Prostate gland (tissue), 2 donors: ENCODE measurements around the gene GPRIN2. TPM values are rescaled to one million over a fixed set of nuclear protein-coding genes. Genes with fewer than 3 reads are reported as not detected.
A peak's percentile ranks its signal among the peaks of the same experiment; 100 is the strongest.

Experiments
- DNase-seq: peaks from one replicate; pipeline ENCODE4 v3.0.0-alpha.2; 2019; ENCODE audit warnings: low spot score
- H3K27ac ChIP-seq, 2 donors: fragments of 200-600 bp; sonication (generic); 2 replicates each; pipeline ENCODE4 v1.5.1; 2017 to 2019
- H3K27me3 ChIP-seq: fragments of 200-600 bp; sonication (generic); replicated peaks from 2 replicates; pipeline ENCODE4 v1.5.1; 2019; ENCODE audit not compliant: insufficient read depth
- H3K36me3 ChIP-seq, 2 donors: fragments of 200-600 bp; sonication (generic); 1 replicate in 1 of 2; 2 replicates in 1 of 2; pipeline versions ENCODE4 v1.5.1 to v1.8.1; 2017 to 2019
- H3K4me1 ChIP-seq: fragments of 200-600 bp; sonication (generic); replicated peaks from 2 replicates; pipeline ENCODE4 v1.5.1; 2019
- H3K4me3 ChIP-seq, 2 donors: fragments of 200-600 bp; sonication (generic); 2 replicates each; pipeline ENCODE4 v1.5.1; 2017 to 2019
- H3K9me3 ChIP-seq: fragments of 200-600 bp; sonication (generic); 2 replicates; pipeline ENCODE4 v1.5.1; 2017
- CTCF ChIP-seq, 4 experiments: fragments of 200-600 bp in 2 of 4; fragments of 450-650 bp in 2 of 4; sonication (generic) in 2 of 4; IDR thresholded peaks; 1 replicate in 3 of 4; 2 replicates in 1 of 4; pipeline ENCODE4 v1.5.1; 2016 to 2019; ENCODE audit warnings: antibody characterized with exemption in 4 of 4, mild to moderate bottlenecking in 2 of 4, moderate library complexity in 2 of 4
- POLR2A ChIP-seq: fragments of 450-650 bp; IDR thresholded peaks from one replicate; pipeline ENCODE4 v1.6.1; 2016; ENCODE audit warnings: antibody characterized with exemption, mild to moderate bottlenecking
- POLR2AphosphoS5 ChIP-seq: sonication (generic); formaldehyde crosslinking; IDR thresholded peaks from one replicate; pipeline ENCODE4 v1.6.1; 2017; ENCODE audit warnings: antibody characterized with exemption
- WGBS: methylation state at CpG from one replicate; pipeline ENCODE4 v1.1.5; 2018; 5-methylcytosine and 5-hydroxymethylcytosine counted together
- intact Hi-C: fragments of 100-400 bp; cut with DNase I; formaldehyde crosslinking; loops from one replicate; pipeline ENCODE4 v1.14.2; 2022
- total RNA-seq, 2 donors: library from RNA; depleted of rRNA; stranded (reverse); fragments of >200 nt; gene quantifications; one replicate each; pipeline ENCODE4 v1.1.0, GENCODE V29; 2016

The GPRIN2 gene
- total RNA-seq, 2 donors from 2014 or later: 4.3 to 16.9 TPM

DNA sequence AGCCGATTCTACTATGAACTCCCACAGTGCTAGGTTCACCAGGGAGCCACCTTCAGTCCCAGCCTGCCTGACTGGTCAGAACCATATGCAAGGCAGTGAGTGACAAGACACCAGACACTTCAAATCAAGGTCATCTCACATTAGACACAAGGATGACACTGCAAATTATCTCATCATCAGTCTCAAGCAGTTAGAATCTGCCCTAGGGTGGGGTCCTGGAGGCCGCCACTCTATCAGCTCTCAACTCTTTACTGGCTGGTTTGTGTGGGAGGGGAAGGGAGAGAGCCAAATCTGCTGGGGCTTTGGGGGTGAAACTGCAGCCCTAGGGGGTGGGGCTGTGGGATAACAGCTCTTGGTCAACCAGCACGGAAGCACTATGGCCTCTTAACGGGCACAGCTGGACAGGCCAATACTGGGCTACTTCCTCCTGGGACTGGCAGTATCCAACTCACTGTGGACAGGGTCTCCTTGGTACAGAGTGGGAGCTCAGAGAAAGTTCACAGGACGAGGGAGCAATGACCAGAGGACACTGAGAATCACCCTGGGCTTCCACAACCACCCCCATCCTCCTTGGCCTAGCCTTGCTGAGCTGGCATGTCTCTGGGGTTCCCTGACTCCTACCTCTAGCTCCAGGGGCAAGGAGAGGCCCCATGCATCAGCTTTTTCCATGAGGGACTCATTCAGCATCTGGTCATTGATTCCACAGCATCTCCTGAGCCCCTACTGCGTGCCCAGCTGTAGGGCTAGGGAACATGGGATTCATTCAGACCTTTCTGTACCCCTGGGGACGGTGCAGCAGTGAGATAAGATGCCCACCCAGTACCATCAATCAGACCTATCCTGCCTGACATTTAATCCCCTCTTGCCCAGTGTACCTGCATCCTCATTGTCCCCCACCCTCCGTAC is 5.4 kb downstream of the GPRIN2 start:
- Histone ChIP-seq H3K9me3 (no peaks in the 10 kb centered on the region), H3K36me3 (no peaks in the 10 kb centered on the region), H3K27me3 (no peaks in the 10 kb centered on the region), H3K27ac (no peak overlapping the region), H3K4me3 (no peak overlapping the region), H3K4me1 (peaks cover 7% of the 10 kb centered on the region)
- TF ChIP-seq CTCF (IDR thresholded peaks at IDR 0.05) (no peak), POLR2AphosphoS5 (no peak), POLR2A (no peak)
- DNase-seq: peak; percentile 4
- 80% methylated on average over 8 of the region's 8 CpGs for WGBS
- intact Hi-C loops: loop anchor here (10.0 kb wide), 1 partner anchor 326 kb away; no protein-coding TSS in a partner anchor

GRCh38 chr10:46550076-46550790 is 6.2 kb downstream of the GPRIN2 start:
- peak; percentile 10 for DNase-seq
- intact Hi-C loops: loop anchor here (10.0 kb wide), 1 partner anchor 325 kb away; no protein-coding TSS in a partner anchor
- no peaks in the 10 kb centered on the region for H3K9me3 ChIP-seq
- 86% methylated on average over 20 of the region's 20 CpGs for WGBS
- H3K36me3 ChIP-seq: no peaks in the 10 kb centered on the region
- H3K27me3 ChIP-seq: no peaks in the 10 kb centered on the region
- no peak overlapping the region for H3K27ac ChIP-seq
- TF ChIP-seq POLR2A: no peak
- no peak for TF ChIP-seq POLR2AphosphoS5
- no peak for TF ChIP-seq CTCF (IDR thresholded peaks at IDR 0.05)
- H3K4me3 ChIP-seq: no peak overlapping the region
- peaks cover 4% of the 10 kb centered on the region for H3K4me1 ChIP-seq

- TF ChIP-seq CTCF (IDR thresholded peaks at IDR 0.05): no peak
- no peak for TF ChIP-seq POLR2AphosphoS5
- TF ChIP-seq POLR2A: no peak
- H3K36me3 ChIP-seq: no peaks in the 10 kb centered on the region
- H3K27ac ChIP-seq: no peak overlapping the region
- H3K27me3 ChIP-seq: no peaks in the 10 kb centered on the region
- no peaks in the 10 kb centered on the region for H3K9me3 ChIP-seq
- H3K4me1 ChIP-seq: peaks cover 4% of the 10 kb centered on the region
- intact Hi-C loops: loop anchor here (10.0 kb wide), 1 partner anchor 325 kb away; no protein-coding TSS in a partner anchor
- peak; percentile 5 for DNase-seq
- H3K4me3 ChIP-seq: no peak overlapping the region
- WGBS: 92% methylated on average over 31 of the region's 31 CpGs
Observed at GRCh38 chr10:46549171-46550075, 7.0 kb downstream of the GPRIN2 start.

DNA sequence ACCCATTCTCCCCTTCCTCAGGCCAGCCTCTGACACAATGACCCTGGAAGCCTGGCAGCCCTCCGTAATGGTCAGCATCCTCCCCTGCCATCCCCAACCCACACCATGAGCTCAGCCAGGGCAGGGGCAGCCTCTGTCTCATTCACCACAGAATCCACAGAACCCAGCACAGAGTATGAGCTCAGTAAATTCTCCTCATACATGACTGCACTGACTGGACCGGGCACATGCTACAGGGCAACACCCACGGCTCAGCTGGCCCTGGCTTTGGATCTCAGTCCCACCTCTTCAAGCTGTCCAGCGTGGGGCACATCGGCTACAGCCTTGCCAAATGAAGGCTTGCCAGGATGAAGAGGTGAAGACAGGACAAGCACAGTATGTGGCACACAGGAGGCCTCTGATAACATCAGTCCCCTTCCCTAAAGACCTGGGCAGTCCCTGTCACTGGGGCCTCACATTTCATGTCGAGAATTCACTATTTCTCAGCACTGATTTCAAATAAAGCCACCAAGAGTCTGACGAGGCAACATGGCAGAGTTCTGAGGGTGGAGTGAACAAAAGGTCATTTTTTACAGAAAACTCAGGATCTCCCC is 7.9 kb downstream of the GPRIN2 start:
- Histone ChIP-seq H3K4me3 (no peak overlapping the region), H3K36me3 (no peaks in the 10 kb centered on the region), H3K4me1 (peaks cover 4% of the 10 kb centered on the region), H3K27me3 (no peaks in the 10 kb centered on the region), H3K9me3 (no peaks in the 10 kb centered on the region), H3K27ac (no peak overlapping the region)
- TF ChIP-seq POLR2A: no peak
- TF ChIP-seq POLR2AphosphoS5: no peak
- no peak for TF ChIP-seq CTCF (IDR thresholded peaks at IDR 0.05)
- peak; percentile 4 for DNase-seq
- 71% methylated on average over 7 of the region's 7 CpGs for WGBS
- intact Hi-C loops: no loop called here
